ENCODE results near the gene ZNF726.
"Not testable (repeated sequence)": the region's sequence is repeated elsewhere in the genome, so short reads cannot be mapped to it uniquely, and the experiment has no call there.

ZNF726 gene

DNA sequence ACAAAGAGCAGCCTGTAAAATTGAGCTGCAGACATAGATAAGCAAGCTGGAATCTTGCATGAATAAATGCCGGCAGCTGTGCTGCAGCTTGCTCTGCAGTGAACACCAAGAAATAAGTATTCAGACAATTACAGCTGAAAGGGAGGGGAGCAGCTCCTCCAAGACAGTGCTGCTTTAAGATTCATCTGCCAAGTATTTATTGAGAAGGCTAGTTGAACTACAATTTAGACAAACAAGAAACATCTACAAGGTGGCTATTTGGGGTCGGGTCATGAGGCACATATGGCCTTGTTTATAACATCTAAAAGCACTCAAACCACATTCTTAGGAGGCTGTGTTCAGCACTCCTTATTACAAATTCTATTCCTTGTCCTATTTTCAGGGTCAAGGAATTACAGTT lies 34.9 kb downstream of the ZNF726 start:
- no peak for DNase-seq

DNA sequence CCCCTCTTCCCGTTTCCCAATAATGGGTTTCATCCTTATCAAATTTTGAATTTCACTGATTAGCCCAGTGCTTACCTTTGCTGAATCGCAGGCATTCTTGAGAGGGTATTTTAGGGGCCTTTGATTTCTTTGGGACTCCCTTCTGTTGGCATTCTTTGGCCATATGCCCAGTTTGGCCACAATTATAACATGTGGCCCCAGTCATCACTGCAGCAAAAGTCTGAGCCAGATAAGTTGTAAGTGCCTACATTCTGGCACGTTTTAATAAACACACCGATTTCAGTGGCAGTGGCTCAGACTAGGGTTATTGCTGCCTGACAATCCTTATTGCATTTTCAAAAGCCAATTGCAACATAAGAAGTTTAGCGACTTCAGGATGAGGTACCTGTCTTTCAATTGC lies 41.4 kb downstream of the ZNF726 start:
- no peak for DNase-seq

DNA sequence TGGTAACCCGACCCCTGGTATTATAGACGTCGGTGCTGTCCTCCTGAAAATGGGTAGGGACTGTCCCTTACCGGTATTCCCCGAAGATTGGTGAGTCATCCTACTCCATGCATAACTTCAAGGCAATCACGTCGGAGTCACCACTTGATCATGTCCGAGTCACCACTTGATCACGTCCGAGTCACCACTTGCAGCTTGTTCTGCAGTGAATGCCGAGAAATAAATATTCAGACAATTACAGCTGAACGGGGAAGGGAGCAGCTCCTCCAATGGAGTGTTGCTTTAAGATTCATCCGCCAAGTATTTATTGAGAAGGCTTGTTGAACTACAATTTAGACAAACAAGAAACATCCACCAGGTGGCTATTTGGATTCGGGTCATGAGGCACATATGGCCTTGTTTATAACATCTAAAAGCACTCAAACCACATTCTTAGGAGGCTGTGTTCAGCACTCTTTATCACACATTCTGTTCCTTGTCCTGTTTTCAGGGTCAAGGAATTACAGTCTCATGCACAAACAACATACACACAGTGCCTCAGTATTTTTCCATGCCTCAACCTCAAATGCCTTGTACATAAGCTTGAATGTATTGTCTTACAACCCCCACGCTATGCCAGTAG lies 43.1 kb downstream of the ZNF726 start:
- DNase-seq = no peak

DNA sequence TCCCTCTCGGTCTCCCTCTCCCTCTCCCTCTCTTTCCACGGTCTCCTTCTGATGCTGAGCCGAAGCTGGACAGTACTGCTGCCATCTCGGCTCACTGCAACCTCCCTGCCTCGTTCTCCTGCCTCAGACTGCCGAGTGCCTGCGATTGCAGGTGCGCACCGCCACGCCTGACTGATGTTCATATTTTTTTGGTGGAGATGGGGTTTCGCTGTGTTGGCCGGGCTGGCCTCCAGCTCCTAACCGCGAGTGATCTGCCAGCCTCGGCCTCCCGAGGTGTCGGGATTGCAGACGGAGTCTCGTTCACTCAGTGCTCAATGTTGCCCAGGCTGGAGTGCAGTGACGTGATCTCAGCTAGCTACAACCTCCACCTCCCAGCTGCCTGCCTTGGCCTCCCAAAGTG lies 48.7 kb downstream of the ZNF726 start:
- not testable (repeated sequence) for DNase-seq

DNA sequence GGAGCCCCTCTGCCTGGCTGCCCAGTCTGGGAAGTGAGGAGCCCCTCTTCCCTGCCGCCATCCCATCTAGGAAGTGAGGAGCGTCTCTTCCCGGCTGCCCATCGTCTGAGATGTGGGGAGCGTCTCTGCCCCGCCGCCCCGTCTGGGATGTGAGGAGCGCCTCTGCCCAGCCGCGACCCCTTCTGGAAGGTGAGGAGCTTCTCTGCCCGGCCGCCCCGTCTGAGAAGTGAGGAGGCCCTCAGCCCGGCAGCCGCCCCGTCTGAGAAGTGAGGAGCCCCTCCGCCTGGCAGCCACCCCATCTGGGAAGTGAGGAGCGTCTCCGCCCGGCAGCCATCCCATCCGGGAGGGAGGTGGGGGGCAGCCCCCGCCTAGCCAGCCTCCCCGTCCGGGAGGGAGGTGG lies 49.2 kb downstream of the ZNF726 start:
- DNase-seq = not testable (repeated sequence)

DNA sequence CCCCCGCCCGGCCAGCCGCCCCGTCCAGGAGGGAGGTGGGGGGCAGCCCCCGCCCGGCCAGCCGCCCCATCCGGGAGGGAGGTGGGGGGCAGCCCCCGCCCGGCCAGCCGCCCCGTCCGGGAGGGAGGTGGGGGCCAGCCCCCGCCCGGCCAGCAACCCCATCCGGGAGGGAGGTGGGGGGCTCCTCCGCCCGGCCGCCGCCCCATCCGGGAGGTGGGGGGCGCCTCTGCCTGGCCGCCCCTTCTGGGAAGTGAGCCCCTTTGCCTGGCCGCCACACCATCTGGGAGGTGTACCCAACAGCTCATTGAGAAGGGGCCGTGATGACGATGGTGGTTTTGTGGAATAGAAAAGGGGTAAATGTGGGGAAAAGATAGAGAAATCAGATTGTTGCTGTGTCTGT lies 49.6 kb downstream of the ZNF726 start:
- DNase-seq = not testable (repeated sequence)

DNA sequence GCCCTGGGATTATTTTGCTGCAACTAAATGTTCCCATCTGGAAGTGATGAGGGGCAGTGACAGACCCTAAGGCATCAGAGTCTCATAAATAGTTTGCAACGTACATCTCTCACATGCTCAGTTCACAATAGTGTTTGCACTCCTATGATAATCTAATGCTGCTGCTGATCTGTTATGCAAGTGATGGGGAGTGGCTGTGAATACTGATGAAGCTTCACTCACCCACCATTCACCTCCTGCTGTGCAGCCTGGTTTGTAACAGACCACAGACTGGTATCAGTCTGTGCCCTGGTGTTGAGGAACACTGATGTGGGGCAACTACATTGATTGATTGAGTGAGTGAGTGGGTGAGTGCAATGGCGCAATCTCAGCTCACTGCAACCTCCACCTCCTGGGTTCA lies 54.9 kb downstream of the ZNF726 start:
- no peak for DNase-seq

DNA sequence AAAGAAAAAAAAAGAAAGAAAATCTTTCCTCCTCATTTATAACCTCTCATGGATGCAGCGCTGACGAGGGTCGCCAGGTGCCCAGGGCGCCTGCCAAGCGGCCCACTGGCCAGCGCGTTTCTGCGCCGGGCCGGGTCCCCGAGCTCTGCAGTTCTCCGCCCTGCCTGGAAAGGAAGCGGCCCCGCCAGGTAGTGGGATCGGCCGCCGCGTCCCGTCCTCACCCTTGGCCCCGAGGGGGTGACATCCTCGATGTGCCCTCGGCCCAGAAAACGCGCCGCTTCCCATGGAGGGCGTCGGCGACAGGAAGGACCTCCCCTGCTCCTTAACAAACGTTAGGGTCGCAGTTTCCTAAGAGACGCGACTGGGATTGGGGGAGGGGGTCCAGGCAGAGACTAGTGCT lies 56.9 kb downstream of the ZNF726 start:
- no peak for DNase-seq

DNA sequence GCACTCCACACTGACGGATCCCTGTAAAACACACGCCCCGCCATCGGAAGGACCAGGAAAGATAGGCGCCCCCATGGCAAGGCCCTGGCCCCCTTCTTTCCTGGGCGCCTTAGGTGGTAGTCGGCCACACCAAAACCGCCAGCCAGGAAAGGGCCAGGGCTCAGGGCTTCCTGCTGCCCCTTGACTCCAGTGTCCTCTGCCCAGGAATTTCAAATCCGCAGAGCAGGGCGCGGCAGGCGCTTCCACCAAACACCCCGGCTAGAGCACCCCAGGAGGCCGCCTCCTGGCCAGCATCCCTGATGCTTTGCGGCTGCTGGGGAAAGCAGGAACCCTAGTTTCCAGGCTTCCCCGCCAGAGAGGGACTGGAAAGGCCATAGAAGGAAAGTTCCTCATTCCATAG lies 57.5 kb downstream of the ZNF726 start:
- DNase-seq = no peak

DNA sequence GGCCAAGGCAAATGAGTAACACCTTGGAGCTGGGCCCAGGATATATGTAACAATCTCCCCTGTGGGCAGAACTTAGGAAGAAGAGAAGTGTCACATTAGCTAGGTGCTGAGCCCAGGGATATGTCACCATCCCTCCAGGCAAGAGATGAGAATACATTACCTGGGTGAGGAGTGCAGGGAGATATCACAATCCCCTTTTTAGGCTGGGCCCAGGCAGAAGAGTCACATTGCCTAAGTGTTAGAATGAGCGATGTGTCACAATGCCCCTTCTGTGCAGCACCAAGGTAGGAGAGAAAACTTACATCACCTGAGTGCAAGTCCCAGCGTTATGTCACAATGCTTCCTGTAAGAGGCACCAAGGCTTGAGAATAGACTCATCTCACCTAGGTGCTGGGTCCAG lies 60.3 kb downstream of the ZNF726 start:
- no peak for DNase-seq

DNA sequence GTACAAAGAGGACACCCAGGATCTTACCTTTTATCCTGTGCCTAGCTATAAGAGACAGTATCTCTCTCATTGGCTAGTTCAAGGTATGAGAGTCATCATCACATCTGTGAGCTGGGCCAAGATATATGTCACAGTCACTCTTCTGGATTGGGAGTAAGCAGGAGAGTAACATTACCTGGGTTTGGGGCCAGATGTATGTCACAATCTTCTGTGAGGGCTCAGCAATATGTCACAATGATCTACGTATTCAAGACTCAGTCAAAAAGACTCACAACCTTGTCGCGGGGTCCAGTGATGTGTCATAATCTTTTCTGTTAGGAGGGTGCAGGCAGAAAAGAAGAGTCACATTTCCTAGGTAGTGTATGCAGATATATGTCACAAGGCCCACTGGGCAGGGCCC lies 61.9 kb downstream of the ZNF726 start:
- DNase-seq = not testable (repeated sequence)

DNA sequence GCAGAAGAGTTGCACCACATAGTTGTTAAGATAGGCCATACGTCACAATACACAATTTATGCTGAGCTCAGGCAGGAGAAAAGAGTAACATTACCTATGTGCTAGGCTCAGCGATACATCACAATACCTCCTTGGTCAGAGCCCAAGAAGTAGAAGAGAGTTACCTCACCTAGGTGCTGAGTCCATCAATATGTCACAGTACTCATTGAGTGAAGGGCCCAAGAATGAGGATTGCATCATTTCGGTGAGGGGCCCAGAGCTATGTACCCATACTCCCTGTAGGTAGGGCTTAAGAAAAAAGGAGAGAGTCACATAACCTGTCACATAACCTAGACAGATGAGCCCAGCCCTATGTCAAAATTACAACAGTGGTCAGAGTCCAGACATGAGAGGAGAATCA lies 62.6 kb downstream of the ZNF726 start:
- not testable (repeated sequence) for DNase-seq

DNA sequence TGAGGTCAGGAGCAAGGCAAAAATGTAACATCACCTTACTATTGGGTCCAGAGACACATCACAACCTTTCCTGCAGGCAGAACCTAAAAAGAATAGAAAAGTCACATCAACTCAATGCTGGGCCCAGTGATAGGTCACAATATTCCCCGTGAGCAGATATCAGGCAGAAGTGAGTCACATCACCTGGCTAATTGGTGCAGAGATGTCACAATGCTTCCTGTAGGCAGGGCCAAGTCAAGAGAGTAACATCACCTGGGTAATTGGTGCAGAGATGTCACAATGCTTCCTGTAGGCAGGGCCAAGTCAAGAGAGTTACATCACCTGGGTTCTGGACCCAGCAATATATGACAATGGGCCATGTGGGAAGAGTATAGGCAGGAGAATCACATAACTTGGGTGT lies 63.4 kb downstream of the ZNF726 start:
- DNase-seq = no peak

DNA sequence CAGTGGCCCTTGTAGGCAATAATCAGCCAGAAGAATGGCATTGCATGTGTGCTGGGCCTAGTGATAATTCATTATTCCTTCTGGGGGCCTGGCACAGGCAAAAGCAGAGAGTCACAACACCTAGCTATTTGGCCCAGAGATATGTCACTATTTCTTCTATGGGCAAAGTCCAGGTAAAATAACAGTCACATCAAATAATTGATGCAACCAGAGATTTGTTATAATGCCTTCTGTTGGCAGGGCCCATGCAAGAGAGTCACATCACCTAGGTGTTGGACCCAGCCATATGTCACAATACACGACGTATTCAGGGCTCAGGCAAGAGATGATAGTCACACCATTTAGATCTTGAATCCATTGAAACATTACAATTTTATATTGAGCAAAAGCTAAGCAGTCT lies 66.1 kb downstream of the ZNF726 start:
- no peak for DNase-seq

DNA sequence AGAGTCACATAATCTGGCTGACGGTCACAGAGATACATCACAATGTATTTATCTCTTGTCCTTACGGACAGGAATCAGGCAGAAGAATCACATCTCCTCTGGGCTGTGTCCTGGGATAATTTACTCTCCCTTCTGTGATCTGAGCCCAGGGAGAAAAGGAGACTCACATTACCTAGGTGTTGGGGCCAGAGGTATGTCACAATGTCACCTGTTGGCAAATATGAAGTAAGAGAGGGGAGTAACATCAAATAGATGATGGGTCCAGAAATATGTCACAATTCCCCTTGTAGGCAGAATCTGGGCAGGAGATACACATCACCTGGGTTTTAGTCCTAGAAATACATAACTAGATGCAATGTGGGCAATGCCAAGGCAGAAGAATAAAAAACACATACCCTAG lies 67.2 kb downstream of the ZNF726 start:
- DNase-seq = no peak

DNA sequence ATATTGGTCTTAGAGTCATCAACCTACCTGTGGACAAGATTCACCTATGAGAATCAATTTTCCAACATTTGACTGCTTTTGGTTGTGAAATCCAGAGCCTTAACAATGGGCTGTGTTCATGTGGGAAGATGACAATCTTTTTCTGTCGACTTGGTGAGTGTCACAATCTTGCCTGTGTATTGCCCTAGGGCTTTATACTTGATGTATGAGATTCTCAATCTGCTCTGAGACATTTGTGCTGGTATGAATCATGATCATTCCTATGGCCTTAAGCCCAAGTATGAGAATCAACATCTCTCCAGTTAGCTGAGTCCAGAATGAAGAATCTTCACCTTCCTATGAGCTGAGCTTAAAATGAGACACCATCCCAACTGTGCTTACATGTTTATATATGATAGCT lies 68.7 kb downstream of the ZNF726 start:
- DNase-seq = no peak
